ENCODE measurements around the gene GSTP1.
"Not testable (repeated sequence)": the region's sequence is repeated elsewhere in the genome, so short reads cannot be mapped to it uniquely, and the experiment has no call there.

GSTP1 gene

DNA sequence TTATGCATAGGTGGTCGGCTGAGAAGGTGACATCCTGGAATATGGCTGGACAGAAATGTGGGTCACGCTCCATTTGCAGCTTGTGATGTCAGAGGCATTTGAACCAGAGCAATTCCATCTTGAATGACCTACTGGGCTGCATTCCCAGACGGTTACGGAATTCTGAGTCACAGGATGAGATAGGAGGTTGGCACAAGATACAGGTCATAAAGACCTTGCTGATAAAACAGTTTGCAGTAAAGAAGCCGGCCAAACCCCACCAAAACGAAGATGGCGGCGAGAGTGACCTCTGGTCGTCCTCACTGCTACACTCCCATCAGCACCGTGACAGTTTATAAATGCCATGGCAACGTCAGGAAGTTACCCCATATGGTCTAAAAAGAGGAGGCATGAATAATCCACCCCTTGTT, 19.9 kb upstream of the GSTP1 start:
- DNase-seq = peak; percentile 90

DNA sequence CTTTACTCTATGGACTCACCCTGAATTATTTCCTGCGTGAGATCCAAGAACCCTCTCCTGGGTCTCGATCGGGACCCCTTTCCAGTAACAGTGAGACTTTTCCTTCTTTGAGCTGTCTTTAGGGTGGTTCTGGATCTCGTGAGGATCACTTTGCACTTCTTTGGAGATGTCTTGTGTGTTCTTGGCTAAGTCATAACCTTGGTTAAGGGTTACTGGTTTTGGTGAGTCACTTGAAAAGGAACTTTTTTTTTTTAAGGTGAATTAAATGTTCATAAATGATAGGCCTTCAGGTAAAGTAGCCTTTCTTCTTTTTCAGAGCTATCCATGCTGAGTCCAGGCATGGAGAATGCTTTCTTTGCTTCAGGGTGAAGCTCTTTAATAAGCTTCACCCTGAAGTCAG, 19.4 kb upstream of the GSTP1 start:
- no peak for DNase-seq

DNA sequence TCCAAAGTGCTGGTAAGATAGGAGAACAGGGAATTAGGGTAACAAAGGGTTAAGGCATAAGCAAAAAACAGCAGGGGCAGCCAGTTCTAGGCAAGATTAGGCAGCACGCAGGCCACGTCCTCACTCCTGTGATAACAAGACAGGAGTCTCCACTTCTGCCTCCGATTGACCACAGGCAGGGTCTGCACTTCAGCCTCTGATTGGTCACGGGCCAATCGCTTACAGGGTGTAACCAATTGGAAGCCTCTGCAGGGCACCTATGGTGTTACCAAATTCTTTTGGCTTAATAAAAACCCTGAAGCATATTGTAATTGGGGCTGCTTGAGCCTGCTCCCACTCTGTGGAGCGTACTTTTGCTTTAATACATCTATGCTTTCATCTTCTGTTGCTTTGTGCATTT, 12.2 kb upstream of the GSTP1 start:
- DNase-seq = no peak

DNA sequence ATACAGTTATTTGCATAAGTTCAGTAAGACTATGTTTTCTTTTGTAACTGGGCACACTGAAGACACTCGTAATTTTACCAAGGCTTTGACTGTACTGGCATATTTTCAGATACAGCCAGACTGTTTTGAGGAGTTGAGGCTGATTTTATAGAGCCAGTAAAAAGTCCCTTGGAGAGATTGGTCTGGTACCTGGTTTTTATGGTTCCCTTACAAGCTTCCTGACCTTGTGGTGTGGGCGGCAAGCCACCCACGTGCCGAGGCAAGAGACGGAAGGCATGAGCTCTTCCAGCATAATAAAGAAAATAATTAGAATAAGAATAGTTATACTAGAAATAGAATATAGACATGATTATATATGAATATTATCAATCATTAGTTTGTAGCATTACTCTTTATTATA, 11.3 kb upstream of the GSTP1 start:
- DNase-seq = no peak

DNA sequence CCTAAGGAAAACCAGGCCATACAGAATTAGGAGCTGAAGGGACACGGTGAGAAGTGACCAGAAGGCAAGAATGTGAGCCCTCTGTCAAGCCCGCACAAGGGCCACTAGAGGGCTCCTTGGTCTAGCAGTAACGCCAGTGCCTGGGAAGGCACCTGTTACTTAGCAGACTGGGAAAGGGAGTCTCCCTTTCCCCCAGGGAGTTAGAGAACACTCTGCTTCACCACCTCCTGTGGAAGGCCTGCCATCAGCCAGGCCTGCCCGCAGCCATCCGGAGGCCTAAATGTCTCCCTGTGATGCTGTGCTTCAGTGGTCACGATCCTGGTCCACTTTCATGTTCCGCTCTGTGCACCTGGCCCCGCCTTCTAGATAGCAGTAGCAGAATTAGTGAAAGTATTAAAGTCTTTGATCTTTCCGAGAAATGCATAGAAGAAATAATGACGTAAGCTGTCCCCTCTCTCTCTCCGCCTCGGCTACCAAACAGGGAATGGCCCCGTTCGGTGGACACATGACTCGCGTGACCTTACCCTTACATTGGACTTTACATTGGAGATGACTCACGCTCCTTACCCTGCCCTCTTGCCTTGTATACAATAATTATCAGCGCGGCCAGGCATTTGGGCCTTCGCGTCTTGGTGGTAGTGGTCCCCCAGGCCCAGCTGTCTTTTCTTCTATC, 10.7 kb upstream of the GSTP1 start:
- DNase-seq = peak; percentile 50

DNA sequence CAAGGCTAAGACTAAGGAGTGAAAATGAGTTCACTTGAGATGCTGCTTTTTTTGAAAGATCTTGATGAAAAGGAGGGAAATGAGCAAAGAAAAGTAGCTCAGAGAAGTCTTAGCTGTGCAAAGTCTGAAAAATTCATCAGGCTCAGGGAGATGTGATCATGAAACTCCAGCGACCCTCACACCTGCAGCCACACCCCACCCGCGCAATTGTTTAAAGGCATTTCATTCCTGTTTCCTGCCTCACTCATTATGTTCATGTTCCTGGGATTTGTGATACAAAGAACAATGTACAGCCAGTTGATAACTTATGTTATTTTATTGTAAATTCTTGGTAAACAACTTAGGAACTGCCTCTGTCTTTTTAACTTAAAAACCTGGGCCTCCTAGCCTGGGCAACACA, 8.7 kb upstream of the GSTP1 start:
- DNase-seq = no peak

DNA sequence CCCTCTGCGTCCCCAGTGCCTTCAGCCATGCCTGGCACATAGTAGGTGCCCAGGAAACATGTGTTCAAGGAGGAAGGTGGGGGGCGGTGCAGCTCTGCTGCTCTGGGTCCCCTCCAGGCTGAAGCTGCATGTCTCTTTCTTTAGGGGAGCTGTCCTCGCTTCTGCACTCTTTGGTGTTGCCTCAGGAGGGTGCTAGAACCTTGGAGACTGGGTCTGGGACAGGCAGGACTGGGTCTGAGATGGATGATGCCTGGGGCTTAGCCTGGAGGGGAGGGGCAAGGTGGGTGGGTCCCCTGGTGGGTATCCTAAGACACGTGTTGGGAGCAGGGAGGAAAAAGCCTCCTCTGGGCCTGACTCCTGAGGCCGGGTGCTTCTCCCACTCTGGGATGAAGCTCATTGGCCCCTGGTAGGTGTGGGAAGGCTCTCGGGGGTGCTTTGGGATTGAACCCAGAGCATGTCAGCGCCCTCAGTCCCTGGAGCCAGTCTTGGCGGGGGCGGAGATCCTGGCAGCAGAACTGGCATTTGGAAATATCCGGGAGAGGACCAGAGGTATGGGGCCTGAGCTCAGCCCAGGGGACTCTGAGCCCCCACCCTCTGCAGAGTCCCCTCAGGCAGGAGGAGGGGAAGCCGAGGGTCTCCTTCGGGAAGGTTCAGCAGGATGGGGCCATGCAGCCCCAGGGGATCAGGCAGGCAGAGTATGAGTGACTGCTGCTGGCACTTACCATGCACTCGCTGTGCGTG, 6.7 kb upstream of the GSTP1 start:
- DNase-seq = no peak

DNA sequence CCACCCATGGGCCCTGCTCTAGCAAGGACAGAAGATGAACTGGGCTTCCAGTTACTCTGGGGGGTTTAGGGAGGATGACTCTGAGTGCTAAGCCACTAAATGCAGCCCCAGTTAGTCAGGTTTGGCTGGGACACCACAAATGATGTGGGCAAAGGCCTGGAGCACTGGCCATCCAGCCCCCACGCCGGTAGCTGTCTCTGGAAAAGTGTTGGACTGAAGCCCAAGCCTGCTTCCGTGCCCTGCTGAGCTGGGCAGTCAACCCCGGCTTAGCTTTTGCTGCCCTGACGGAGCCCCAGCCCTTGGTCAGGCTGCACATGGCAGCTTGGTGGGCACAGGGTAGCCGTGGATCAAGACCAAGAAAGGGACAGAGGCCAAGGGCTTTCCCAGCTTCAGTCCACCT, 5.7 kb upstream of the GSTP1 start:
- no peak for DNase-seq

DNA sequence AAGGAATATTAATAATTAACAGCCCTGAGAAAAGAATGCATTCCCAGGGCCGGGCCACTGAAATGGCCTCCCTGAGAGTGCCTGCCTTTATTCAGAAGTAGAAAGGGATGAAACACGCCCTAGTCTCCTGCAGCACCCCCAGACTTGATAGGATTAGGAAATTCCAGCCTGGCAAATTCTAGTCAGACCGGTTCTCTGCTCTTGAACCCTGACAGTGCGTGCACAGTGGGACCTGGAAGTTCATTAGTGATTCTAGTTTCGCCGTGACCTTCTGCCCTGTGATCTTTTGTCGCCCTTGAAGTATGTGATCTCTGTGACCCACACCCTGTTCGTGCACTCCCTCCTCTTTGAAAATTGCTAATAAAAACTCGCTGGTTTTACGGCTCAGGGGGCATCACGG, 2.1 kb upstream of the GSTP1 start:
- DNase-seq = no peak

DNA sequence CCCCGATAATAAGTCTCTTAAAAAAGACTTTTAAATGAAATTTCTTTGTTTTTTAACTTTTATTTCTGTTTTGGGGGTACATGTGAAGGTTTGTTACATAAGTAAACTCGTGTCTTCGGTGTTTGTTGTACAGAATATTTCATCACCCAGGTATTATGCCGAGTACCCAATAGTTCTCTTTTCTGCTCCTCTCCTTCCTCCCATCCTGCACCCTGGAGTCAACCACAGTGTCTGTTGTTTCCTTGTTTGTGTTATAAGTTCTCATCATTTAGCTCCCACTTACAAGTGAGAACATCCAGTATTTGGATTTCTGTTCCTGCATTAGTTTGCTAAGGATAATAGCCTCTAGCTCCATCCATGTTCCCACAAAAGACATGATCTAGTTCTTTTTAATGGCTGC, 1.6 kb upstream of the GSTP1 start:
- DNase-seq = no peak

DNA sequence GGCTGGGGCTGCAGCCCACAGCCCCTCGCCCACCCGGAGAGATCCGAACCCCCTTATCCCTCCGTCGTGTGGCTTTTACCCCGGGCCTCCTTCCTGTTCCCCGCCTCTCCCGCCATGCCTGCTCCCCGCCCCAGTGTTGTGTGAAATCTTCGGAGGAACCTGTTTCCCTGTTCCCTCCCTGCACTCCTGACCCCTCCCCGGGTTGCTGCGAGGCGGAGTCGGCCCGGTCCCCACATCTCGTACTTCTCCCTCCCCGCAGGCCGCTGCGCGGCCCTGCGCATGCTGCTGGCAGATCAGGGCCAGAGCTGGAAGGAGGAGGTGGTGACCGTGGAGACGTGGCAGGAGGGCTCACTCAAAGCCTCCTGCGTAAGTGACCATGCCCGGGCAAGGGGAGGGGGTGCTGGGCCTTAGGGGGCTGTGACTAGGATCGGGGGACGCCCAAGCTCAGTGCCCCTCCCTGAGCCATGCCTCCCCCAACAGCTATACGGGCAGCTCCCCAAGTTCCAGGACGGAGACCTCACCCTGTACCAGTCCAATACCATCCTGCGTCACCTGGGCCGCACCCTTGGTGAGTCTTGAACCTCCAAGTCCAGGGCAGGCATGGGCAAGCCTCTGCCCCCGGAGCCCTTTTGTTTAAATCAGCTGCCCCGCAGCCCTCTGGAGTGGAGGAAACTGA, 731 bp downstream of the GSTP1 start:
- DNase-seq = peak; percentile 56

DNA sequence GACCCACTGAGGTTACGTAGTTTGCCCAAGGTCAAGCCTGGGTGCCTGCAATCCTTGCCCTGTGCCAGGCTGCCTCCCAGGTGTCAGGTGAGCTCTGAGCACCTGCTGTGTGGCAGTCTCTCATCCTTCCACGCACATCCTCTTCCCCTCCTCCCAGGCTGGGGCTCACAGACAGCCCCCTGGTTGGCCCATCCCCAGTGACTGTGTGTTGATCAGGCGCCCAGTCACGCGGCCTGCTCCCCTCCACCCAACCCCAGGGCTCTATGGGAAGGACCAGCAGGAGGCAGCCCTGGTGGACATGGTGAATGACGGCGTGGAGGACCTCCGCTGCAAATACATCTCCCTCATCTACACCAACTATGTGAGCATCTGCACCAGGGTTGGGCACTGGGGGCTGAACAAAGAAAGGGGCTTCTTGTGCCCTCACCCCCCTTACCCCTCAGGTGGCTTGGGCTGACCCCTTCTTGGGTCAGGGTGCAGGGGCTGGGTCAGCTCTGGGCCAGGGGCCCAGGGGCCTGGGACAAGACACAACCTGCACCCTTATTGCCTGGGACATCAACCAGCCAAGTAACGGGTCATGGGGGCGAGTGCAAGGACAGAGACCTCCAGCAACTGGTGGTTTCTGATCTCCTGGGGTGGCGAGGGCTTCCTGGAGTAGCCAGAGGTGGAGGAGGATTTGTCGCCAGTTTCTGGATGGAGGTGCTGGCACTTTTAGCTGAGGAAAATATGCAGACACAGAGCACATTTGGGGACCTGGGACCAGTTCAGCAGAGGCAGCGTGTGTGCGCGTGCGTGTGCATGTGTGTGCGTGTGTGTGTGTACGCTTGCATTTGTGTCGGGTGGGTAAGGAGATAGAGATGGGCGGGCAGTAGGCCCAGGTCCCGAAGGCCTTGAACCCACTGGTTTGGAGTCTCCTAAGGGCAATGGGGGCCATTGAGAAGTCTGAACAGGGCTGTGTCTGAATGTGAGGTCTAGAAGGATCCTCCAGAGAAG, 1.6 kb downstream of the GSTP1 start:
- no peak for DNase-seq

DNA sequence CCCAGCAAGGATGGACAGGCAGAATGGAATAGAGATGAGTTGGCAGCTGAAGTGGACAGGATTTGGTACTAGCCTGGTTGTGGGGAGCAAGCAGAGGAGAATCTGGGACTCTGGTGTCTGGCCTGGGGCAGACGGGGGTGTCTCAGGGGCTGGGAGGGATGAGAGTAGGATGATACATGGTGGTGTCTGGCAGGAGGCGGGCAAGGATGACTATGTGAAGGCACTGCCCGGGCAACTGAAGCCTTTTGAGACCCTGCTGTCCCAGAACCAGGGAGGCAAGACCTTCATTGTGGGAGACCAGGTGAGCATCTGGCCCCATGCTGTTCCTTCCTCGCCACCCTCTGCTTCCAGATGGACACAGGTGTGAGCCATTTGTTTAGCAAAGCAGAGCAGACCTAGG, 2.3 kb downstream of the GSTP1 start:
- DNase-seq = no peak

DNA sequence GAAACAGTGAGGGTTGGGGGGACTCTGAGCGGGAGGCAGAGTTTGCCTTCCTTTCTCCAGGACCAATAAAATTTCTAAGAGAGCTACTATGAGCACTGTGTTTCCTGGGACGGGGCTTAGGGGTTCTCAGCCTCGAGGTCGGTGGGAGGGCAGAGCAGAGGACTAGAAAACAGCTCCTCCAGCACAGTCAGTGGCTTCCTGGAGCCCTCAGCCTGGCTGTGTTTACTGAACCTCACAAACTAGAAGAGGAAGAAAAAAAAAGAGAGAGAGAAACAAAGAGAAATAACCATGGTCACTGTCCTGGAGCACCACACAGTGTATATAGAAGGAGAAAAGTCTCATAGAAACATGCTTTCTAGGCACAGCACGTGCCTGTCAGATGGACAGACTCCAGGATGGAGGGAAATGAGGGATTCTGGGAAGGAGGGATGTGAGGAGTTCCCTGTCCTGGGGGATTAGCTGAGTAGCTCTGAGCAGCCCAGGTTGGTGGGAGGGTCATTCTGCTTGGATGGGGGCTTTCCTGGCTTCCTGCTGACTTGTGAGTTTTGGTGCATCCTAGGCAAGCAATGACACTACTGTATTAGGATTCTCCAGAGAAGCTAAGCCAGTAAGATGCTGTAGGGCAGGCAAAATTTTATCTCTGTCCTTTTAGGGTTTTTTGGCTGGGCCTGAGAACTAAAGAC, 3.1 kb downstream of the GSTP1 start:
- no peak for DNase-seq

DNA sequence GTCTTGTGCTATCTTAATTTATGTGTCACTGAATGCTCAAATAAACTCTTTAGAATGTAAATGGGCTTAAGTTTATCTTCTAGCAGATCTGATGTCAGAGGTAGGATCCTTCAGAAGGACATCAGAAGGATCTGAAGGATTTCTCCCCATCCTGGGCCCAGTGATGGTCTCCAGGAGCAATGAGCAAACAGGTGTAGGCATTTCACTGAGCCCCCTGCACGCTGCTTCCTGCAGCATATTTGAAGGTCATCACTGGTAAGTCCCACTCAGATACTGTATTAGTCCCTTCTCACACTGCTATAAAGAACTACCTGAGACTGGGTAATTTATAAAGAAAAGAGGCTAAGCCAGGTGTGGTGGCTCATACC, 4.5 kb downstream of the GSTP1 start:
- DNase-seq = no peak

DNA sequence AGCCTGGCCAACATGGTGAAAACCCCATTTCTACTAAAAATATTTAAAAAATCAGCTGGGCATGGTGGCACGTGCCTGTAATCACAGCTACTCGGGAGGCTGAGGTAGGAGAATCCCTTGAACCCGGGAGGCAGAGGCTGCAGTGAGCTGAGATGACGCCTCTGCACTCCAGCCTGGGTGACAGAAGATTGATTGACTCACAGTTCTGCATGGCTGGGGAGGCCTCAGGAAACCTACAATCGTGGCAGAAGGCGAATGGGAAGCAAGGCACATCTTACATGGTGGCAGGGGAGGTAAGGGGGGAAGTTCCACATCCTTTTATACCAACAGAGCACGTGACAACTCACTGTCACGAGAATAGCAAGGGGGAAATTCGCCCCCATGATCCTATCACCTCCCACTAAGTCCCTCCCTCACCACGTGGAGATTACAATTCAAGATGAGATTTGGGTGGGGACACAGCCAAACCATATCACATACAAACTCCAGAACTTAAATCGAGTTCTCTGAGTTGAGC, 5.3 kb downstream of the GSTP1 start:
- DNase-seq = not testable (repeated sequence)

DNA sequence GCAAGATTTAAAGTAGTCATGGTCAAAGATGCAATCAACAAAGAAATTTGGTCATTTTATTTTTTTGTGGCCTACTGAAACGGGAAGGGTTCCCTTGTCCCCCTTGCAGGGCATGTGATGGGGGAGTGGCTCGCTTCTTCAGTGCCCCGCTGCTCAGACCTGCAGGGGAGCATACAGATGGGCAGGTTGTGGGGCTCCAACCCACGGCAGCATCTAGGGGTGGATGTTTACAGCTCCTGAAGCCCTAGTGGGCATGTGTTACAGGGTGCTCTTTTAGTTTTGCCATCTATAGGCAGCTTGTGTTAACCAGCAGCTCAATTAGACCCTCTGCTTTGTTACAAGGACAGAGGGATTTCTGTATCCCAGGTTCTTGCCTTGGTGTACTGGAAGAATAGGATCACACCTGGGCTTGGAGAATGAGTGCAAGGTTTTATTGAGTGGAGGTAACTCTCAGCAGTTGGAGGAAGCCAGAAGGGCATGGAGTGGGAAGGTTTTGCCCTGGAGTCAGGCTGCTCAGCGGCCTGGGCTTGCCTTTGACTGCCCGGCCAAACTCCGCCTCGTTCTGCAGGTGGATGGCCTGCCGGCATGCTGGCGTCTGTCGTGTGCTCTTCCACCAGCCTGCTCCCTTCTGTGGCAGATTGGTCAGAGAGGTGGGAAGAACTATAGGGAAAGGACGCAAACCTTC, 9.4 kb downstream of the GSTP1 start:
- no peak for DNase-seq

DNA sequence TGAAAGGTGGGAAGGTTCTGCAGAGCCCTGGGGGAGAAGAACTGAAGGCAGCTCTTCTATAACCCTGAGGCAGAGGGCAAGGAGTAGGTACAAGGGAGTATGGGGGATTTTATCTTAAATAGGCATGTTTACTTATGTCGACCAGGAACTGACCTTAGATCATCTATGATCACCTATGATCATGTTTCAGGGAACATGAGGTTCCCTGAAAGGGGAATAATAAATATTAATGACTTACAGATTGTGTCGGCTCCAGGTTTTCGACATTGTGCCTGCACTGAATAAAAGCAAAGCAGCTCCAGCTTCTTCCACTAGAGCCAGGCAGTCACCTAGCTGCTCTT, 9.9 kb downstream of the GSTP1 start:
- no peak for DNase-seq

DNA sequence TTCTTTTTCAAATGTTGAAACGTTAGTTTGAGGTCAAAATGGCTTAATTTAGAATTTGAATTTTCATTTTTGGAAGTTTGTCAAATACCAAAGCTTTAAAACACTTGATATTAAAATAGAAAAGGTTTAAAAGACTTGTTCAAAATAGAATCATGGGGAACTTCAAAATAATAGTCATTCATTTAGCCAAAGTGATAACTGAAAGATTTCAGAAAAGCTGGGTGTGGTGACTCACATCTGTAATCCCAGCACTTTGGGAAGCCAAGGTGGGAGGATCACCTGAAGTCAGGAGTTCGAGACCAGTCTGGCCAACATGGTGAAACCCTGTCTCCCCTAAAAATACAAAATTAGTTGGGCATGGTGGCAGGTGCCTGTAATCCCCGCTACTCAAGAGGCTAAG, 10.9 kb downstream of the GSTP1 start:
- no peak for DNase-seq

DNA sequence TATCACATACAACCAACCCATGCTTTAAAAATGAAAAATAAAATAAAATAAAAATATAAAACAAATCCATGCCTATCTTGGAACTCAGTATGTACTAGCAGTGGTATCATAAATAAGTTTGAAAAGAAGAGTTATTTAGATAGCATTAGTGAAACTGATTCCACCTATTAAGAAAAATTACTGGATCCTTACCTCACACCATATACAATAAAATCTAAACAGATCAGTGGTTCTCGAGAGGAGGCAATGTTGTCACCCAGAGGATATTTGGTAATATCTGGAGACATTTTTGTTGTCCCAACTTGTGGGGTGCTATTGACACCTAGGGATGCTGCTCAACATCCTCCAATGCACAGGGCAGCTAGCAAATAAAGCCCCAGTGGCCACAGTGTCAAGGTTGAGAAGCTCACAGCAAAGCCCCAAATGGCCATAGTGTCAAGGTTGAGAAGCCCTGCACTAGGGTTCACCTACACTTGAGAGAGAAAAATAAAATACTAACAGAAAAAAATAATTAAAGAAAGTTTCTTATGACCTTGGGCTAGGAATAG, 13.2 kb downstream of the GSTP1 start:
- DNase-seq = no peak

DNA sequence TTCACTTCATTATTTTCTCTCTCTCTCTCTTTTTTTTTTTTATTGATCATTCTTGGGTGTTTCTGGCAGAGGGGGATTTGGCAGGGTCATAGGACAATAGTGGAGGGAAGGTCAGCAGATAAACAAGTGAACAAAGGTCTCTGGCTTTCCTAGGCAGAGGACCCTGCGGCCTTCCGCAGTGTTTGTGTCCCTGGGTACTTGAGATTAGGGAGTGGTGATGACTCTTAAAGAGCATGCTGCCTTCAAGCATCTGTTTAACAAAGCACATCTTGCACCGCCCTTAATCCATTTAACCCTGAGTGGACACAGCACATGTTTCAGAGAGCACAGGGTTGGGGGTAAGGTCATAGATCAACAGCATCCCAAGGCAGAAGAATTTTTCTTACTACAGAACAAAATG, 13.8 kb downstream of the GSTP1 start:
- not testable (repeated sequence) for DNase-seq

Measured in fibroblast of skin of back (primary cell).